OCI-LY1 (cell line): ENCODE measurements around the gene ADAMTS12.

Experiments
- CTCF ChIP-seq: fragments of 200-600 bp; sonication (generic), shearing (Covaris generic); IDR thresholded peaks from 2 replicates; pipeline ENCODE4 v1.5.1; 2017; ENCODE audit warnings: mild to moderate bottlenecking, antibody characterized with exemption, low read length, moderate library complexity, mixed read lengths
- EZH2 ChIP-seq: fragments of 200-600 bp; sonication (generic), shearing (Covaris generic); IDR thresholded peaks from 2 replicates; pipeline ENCODE4 v1.8.0; 2017; ENCODE audit warnings: borderline replicate concordance, mixed run types, mild to moderate bottlenecking, antibody characterized with exemption, low read length, moderate library complexity, mixed read lengths

- TF ChIP-seq CTCF (no peak), EZH2 (no peak)
Measured at GRCh38 chr5:33764786-33765185, 127.0 kb downstream of the ADAMTS12 start.
